ENCODE data around the gene MPRIP.
A peak's percentile ranks its signal among the peaks of the same experiment; 100 is the strongest.

The MPRIP gene

DNA sequence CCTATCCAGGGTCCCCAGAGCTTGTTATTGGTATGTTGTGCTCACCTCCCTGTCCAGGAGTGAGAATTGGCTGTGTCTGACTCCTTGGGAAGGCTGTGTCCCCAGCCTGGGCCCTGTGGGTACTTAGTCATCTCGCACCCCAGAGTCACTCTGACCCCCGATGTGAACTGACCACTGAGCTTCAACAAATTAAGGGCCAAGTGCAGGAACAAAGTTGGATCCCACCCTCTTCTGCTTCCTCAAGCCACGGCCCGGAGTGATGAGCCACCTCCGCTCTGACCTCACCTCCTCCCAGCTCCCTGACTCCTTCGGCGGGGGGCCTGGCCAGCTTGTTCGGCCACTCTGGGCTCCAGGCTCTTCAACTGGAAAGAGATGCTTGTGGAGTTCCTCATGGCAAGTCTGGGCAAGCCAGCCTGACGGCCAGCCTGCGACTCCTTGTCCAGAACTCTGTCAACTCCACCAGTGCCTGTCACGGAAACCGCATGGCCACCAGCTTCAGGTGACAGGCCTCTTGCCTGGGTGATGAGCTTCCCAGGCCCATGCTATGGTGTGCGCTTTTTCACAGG lies 22.3 kb upstream of the MPRIP start:
- H3K4me3 ChIP-seq = no peak overlapping the region
- TF ChIP-seq CTCF (IDR thresholded peaks at IDR 0.05) = no peak
- peak overlapping the region in 1 of 2 donors; percentile 10 for H3K27ac ChIP-seq
- DNase-seq (ENCODE audit: low spot score) = no peak

DNA sequence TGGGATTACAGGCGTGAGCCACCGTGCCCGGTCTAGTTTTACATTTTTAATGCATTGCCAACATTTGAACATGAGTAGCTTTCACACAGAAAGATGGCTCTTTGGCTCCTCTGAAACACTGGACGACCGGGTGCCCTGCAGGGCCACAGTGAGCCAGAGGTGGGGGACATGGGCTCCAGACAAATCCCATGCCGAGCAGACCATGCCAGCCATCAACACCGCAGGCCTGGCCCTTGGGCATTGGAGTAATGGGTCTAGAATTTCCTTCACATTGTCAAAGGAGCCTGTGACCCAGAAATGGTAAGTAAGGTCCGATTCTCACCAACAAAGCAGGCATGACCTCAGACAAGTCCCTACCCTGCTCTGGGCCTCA lies 21.4 kb upstream of the MPRIP start:
- DNase-seq (ENCODE audit: low spot score) = no peak
- Histone ChIP-seq H3K27ac (peak overlapping the region; percentile 63 to 87), H3K4me3 (peak overlapping the region; percentile 32)
- no peak for TF ChIP-seq CTCF (IDR thresholded peaks at IDR 0.05)

DNA sequence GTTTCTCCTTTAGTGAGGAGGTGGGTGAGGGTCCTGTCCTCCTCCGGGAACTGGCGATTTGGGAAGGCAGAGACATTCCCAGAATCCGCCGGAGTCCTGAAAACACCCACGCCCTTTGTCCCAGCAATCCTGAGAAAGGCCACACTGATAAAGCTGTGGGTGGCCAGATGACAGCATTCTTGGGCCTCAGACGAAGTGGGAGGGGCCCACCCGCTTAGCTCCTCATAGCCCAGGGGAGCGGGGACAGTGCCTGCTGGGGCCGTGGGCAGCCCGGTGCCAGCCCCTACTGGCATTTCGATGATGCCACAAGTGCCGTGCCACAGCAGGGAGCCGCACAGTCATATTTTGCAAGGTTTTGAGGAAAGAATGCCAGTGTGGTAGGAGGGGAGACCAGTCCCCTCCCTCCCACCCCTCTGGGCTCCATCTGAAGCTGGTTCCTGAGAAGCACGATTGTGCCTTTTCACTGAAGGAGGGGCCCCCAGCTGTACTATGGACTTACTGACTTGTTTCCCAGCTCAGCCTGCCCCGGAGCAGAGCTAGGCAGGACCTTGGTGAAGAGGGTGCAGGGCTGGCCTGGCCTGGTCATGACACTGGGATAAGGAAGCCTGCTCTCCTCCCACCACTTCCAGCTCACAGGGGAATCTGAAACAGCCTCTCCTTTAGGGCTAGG lies 20.9 kb upstream of the MPRIP start:
- no peak for TF ChIP-seq CTCF (IDR thresholded peaks at IDR 0.05)
- no peak for DNase-seq (ENCODE audit: low spot score)
- H3K4me3 ChIP-seq = peak overlapping the region; percentile 32
- H3K27ac ChIP-seq = peak overlapping the region; percentile 63 to 87

GRCh38 chr17:17022011-17022410 lies 20.2 kb upstream of the MPRIP start:
- Histone ChIP-seq H3K27ac (peak overlapping the region; percentile 63 to 87), H3K4me3 (no peak overlapping the region)
- no peak for TF ChIP-seq CTCF (IDR thresholded peaks at IDR 0.05)
- DNase-seq (ENCODE audit: low spot score) = no peak

GRCh38 chr17:17022456-17022855 lies 19.8 kb upstream of the MPRIP start:
- no peak for DNase-seq (ENCODE audit: low spot score)
- Histone ChIP-seq H3K27ac (peak overlapping the region; percentile 63 to 87), H3K4me3 (no peak overlapping the region)
- TF ChIP-seq CTCF (IDR thresholded peaks at IDR 0.05) = no peak

- Histone ChIP-seq H3K4me3 (no peak overlapping the region), H3K27ac (no peak overlapping the region)
- no peak for DNase-seq (ENCODE audit: low spot score)
- TF ChIP-seq CTCF (IDR thresholded peaks at IDR 0.05) = no peak
Measured at GRCh38 chr17:17024778-17025300, 17.4 kb upstream of the MPRIP start.

DNA sequence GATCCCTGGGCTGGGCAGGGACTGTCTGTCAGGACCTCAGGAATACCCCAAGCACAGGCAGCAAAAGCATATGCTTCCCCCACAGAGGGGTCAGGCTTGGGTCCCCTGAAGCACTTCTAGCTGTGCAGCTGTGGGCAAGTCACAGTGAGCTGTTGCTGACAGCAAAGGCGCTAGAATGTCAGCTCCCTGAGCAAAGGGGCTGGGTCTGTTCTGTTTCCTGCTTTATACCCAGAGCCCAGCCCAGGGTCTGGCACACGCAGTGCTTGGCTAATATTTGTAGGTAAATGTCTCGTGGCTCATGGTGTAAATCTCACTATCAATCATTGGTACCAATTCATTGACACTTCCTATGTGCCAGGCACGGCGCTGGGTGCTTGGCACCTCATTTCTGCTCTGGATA lies 16.6 kb upstream of the MPRIP start:
- no peak for DNase-seq (ENCODE audit: low spot score)
- Histone ChIP-seq H3K4me3 (no peak overlapping the region), H3K27ac (no peak overlapping the region)
- TF ChIP-seq CTCF (IDR thresholded peaks at IDR 0.05) = no peak
